MM.1S (cell line): ENCODE measurements around the gene CCDC92B.

Experiments used
- EZH2 ChIP-seq: fragments of 300-600 bp; sonication (generic); optimal IDR thresholded peaks from 2 replicates; pipeline ENCODE3; 2017; ENCODE audit warnings: low read depth, mild to moderate bottlenecking, antibody characterized with exemption, low read length, mixed read lengths
- TF ChIP-seq, protein P1 (sequence below): fragments of 300-600 bp; sonication (generic); IDR thresholded peaks from 2 replicates; pipeline ENCODE4 v1.5.1; 2016; ENCODE audit warnings: antibody characterized with exemption, low read length, mixed read lengths

DNA sequence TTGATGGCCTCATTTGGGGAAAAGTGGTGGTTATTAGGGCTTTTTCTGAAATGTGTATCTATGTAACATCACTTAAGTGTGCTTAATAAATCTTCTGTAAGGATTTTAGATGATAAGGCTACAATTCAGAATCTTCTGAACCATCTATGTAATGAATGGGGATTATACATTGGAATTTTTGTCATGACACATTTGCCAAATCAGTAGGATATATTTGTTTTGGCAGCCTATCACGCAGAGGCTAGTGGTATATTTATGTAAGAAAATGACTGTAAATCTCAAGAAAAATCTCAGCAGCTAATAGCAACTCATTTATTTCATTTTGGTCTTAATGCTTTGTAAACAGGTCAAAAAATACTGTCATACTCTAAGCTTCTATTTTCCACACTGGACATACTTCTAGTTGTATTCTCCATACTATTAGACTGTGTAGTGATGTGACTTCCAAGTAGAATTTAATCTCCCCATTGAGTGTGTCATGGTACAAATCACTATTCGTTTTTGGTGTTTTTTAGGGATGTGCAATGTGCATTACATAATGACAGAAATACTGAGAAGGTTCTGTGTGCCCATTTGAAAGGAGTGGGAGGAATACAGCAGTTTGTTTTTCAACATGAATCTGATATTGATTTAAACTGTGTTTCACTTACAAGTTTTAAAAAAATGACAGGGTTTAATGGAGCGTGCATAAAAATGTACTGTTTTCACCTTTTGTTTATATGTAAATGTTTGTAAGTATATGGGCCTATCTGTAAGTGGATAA, 67.1 kb downstream of the CCDC92B start:
- TF ChIP-seq, protein P1, sequence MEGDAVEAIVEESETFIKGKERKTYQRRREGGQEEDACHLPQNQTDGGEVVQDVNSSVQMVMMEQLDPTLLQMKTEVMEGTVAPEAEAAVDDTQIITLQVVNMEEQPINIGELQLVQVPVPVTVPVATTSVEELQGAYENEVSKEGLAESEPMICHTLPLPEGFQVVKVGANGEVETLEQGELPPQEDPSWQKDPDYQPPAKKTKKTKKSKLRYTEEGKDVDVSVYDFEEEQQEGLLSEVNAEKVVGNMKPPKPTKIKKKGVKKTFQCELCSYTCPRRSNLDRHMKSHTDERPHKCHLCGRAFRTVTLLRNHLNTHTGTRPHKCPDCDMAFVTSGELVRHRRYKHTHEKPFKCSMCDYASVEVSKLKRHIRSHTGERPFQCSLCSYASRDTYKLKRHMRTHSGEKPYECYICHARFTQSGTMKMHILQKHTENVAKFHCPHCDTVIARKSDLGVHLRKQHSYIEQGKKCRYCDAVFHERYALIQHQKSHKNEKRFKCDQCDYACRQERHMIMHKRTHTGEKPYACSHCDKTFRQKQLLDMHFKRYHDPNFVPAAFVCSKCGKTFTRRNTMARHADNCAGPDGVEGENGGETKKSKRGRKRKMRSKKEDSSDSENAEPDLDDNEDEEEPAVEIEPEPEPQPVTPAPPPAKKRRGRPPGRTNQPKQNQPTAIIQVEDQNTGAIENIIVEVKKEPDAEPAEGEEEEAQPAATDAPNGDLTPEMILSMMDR = no peak
- TF ChIP-seq EZH2 = no peak
